Psoas muscle (tissue), 8 donors: Measurements from ENCODE around the gene CMSS1. TPM values are rescaled to one million over a fixed set of nuclear protein-coding genes. Genes with fewer than 3 reads are reported as not detected.

ENCODE experiments used
- ATAC-seq, 4 donors: fragments of 200-7000 bp; cut with Tn5 transposase; one replicate each; pipeline ENCODE4 v1.9.1; 2020; ENCODE audit warnings: moderate library complexity in 3 of 4, mild to moderate bottlenecking in 2 of 4
- DNase-seq, 2 donors: peaks; one replicate each; pipeline ENCODE4 v3.0.0-alpha.2; 2020
- H3K27ac ChIP-seq: fragments of 200-600 bp; one replicate; pipeline ENCODE4 v1.8.0; 2022
- H3K27me3 ChIP-seq, 3 donors: fragments of 200-600 bp in 1 of 3; one replicate each; pipeline versions ENCODE4 v1.6.1 to v1.8.0; 2013 to 2022; ENCODE audit warnings: low read length in 2 of 3, mild to moderate bottlenecking in 2 of 3, moderate library complexity in 1 of 3; ENCODE audit not compliant: insufficient read depth in 3 of 3
- H3K36me3 ChIP-seq, 2 donors: fragments of 200-600 bp in 1 of 2; one replicate each; pipeline versions ENCODE4 v1.6.1 to v1.8.0; 2013 to 2022; ENCODE audit warnings: low read depth in 1 of 2, mild to moderate bottlenecking in 1 of 2, moderate library complexity in 1 of 2; ENCODE audit not compliant: insufficient read depth in 1 of 2
- H3K4me1 ChIP-seq: fragments of 200-600 bp; one replicate; pipeline ENCODE4 v1.8.0; 2022
- H3K4me3 ChIP-seq: fragments of 200-600 bp; one replicate; pipeline ENCODE4 v1.8.0; 2022; ENCODE audit warnings: mild to moderate bottlenecking
- H3K9me3 ChIP-seq: fragments of 200-600 bp; one replicate; pipeline ENCODE4 v1.8.0; 2022
- WGBS, 3 donors: extraction: QIAGEN DNeasy Blood & Tissue Kit; methylation state at CpG; one replicate each; pipeline versions ENCODE4 v1.1.6 to v1.1.7; 2013; 5-methylcytosine and 5-hydroxymethylcytosine counted together
- intact Hi-C, 2 donors: fragments of 100-400 bp; cut with DNase I; formaldehyde crosslinking; loops; one replicate each; pipeline versions ENCODE4 v1.11.0 to v1.14.2; 2022
- polyA plus RNA-seq, 3 donors: library from polyadenylated mRNA; stranded (reverse); fragments of 200-250 nt; gene quantifications; one replicate each; pipeline ENCODE4 v1.2.3, GENCODE V29; 2013
- total RNA-seq, 4 donors: library from RNA; stranded (reverse); fragmentation: NEBNext Ultra II Directional in 2 of 4; extraction: Animal tissue kit (Norgen Biotek cat#: 25700) in 2 of 4; gene quantifications; one replicate each; pipeline versions ENCODE4 v1.2.1 to v1.2.4, GENCODE V29; 2021 to 2023
- TF ChIP-seq, protein P1 (sequence below): fragments of 200-600 bp; IDR thresholded peaks from one replicate; pipeline ENCODE4 v1.8.0; 2022; ENCODE audit warnings: antibody characterized with exemption
- donor health status: healthy with polysubstance abuse.
- donor health status: DM: no; HTN: no; CAD: no; lungs with moderate emphysema.
- donor health status: Bipolar disorder and iron deficiency.
- donor health status: healthy.
- donor health status: DM: yes; HTN: yes; CAD: no.
- donor health status: DM: no; HTN: no; CAD: no.
- donor health status: DM: no; HTN: no; CAD: no.
- donor health status: DM: yes; HTN: yes; CAD: no.

CMSS1 gene
- total and polyA plus RNA-seq, 7 donors: 18.4 to 174 (median 58.8) TPM

DNA sequence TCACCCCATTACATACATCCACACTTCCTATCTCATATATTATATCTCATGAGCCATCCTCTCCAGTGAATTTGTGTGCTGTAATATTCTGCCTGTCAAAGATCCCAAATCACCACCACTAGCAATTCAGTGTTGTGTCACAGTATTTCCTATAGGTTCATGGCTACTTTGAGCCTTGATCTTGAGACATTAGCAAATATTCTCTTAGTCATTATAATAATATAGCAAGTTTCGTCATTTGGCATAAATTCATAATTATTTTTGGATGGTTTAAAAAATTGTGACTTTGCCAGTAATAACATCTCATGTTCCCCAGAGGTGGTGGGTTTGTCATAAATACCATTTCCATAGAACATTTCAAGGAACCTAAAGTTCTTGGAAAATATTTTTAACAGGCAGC, 47.7 kb downstream of the CMSS1 start:
- H3K9me3 ChIP-seq: no peaks in the 10 kb centered on the region
- intact Hi-C loops: no loop called here
- 83 to 86% (median 85%) methylated on average over 1 of the region's 1 CpG for WGBS, 3 donors
- H3K4me3 ChIP-seq: no peak overlapping the region
- TF ChIP-seq, protein P1, sequence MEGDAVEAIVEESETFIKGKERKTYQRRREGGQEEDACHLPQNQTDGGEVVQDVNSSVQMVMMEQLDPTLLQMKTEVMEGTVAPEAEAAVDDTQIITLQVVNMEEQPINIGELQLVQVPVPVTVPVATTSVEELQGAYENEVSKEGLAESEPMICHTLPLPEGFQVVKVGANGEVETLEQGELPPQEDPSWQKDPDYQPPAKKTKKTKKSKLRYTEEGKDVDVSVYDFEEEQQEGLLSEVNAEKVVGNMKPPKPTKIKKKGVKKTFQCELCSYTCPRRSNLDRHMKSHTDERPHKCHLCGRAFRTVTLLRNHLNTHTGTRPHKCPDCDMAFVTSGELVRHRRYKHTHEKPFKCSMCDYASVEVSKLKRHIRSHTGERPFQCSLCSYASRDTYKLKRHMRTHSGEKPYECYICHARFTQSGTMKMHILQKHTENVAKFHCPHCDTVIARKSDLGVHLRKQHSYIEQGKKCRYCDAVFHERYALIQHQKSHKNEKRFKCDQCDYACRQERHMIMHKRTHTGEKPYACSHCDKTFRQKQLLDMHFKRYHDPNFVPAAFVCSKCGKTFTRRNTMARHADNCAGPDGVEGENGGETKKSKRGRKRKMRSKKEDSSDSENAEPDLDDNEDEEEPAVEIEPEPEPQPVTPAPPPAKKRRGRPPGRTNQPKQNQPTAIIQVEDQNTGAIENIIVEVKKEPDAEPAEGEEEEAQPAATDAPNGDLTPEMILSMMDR: no peak
- H3K36me3 ChIP-seq: peaks cover 3 to 50% of the 10 kb centered on the region in 2 donors
- DNase-seq (no peak), ATAC-seq (no peak)
- peaks cover 65% of the 10 kb centered on the region for H3K4me1 ChIP-seq
- H3K27ac ChIP-seq: peak overlapping the region; percentile 58
- H3K27me3 ChIP-seq: no peaks in the 10 kb centered on the region

DNA sequence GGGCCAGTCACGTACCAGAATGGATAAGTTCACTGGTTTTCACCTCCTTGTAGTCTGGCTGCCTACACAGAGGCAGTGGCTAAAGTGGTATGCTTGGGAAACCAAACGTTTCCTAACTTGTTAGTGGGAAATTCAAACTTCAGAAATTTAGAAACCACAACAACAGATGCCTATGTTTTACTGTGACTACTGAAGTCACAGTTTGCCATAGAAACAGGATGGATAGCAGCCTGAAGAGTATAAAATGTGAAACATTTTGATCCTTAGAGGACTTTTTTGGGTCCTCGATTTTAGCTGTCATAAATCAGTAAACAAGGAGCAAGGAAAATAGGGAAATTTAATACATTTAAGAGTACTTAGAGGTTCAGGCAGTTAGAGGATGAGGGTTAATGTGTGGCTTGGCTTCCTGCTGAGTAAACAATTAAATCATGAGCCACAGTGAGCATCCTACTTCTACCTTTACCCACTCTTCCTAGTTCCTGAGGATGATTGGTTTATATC, 48.6 kb downstream of the CMSS1 start:
- no peaks in the 10 kb centered on the region for H3K9me3 ChIP-seq
- H3K27ac ChIP-seq: peak overlapping the region; percentile 58
- H3K27me3 ChIP-seq: no peaks in the 10 kb centered on the region
- TF ChIP-seq, protein P1: no peak
- H3K4me1 ChIP-seq: peaks cover 66% of the 10 kb centered on the region
- H3K36me3 ChIP-seq: peaks cover 3 to 57% of the 10 kb centered on the region in 2 donors
- ATAC-seq (no peak), DNase-seq (no peak)
- 36 to 47% (median 41%) methylated on average over 3 of the region's 3 CpGs for WGBS, 3 donors
- no peak overlapping the region for H3K4me3 ChIP-seq
- intact Hi-C loops: no loop called here

DNA sequence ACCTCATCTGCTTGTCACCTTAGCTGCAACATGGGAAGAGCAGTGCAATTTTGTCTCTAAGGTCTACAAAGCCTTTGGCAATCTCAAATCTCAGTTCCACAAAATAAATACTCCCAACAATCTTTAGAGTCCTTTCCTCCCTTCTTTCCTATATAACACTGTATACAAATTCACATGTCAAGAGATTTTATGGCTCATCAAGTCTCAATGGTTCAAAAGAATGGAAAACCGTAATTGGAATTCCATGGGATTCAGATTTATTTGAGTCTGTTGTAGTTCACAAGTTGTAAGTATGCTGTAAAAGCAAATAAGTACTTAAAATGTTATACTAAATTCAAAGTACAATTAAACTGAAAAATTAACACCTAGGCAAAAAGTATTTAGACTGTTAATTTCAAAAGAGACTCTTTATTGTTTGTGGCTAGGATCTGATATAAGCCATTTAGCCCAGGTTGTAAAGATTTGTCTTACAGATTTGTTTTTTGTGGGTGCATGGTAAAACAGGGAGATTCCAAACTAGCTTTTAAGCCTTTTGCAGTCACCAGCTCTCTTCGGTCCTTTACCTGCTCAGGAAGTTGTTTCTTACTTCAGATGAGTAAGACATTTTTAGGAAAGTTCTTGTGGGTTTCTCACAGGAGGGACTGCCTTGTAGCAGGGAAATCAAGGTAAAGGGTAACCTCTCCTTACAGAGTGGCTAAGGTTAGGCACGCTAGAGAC, 50.1 kb downstream of the CMSS1 start:
- peaks cover 1 to 45% of the 10 kb centered on the region in 2 donors for H3K36me3 ChIP-seq
- peak overlapping the region; percentile 62 for H3K27ac ChIP-seq
- no peaks in the 10 kb centered on the region for H3K9me3 ChIP-seq
- 79 to 87% (median 86%) methylated on average over 3 of the region's 3 CpGs for WGBS, 3 donors
- TF ChIP-seq, protein P1: no peak
- no peaks in the 10 kb centered on the region for H3K27me3 ChIP-seq
- ATAC-seq (no peak), DNase-seq (no peak)
- peak overlapping the region; percentile 10 for H3K4me3 ChIP-seq
- peaks cover 60% of the 10 kb centered on the region for H3K4me1 ChIP-seq
- intact Hi-C loops: no loop called here

DNA sequence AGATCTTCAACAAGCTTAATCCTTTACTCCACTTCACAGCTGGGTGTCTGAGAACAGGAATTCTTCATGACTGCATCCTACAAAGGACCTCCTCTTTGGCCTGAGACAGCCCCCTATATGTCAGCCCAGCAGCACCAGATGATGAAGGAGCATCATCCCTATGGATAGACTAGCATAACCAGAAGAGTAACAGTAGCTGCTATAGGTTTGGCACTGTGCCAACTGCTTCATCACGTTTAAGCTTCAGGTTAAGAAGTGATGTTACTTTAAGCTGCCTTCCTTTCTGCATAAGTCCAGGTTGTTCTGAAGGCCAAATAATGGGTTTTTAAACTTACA, 50.6 kb downstream of the CMSS1 start:
- no peak for DNase-seq
- WGBS, 3 donors: 4 to 21% (median 7%) methylated on average over 1 of the region's 1 CpG
- Histone ChIP-seq H3K9me3 (no peaks in the 10 kb centered on the region), H3K4me1 (peaks cover 65% of the 10 kb centered on the region), H3K27ac (peak overlapping the region; percentile 62), H3K4me3 (peak overlapping the region; percentile 10), H3K27me3 (no peaks in the 10 kb centered on the region), H3K36me3 (peaks cover 0 to 40% of the 10 kb centered on the region in 2 donors)
- ATAC-seq: peak in 2 of 4 donors; percentile 8 to 18
- TF ChIP-seq, protein P1: no peak
- intact Hi-C loops: no loop called here
